HCEC 1CT (cell line): ENCODE data around the gene ALKBH5.
A peak's percentile ranks its signal among the peaks of the same experiment; 100 is the strongest.

ENCODE experiments used
- DNase-seq: peaks from one replicate; pipeline ENCODE4 v3.0.0-alpha.2; 2017

The ALKBH5 gene

DNA sequence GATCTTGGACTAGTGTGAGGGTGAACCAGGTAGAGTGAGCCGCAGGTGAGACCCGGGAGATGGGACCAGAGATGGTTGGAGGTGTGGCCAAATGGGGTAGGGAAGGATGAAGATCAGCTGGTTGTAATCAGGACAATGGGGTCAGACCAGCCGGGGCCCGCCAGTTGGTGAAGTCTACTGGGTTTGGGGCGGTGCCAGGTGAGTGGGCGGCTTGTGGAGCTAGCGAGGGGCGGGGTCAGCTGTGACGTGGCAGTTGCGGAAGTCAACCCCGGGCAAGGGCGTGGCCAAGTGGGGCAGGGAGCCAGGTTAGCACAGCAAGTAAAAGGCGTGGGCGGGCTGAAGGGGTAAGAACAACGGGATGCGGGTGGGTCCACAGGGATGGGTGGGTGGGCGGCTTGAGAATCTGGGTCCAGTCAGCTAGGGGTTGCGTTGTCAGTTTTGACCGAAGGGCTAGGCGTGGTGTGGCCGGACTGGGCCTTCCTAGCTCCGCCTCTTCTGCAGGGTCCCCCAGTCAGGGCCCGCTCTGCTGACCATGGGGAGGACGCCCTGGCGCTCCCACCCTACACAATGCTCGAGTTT lies 25.5 kb upstream of the ALKBH5 start:
- DNase-seq = peak; percentile 82

DNA sequence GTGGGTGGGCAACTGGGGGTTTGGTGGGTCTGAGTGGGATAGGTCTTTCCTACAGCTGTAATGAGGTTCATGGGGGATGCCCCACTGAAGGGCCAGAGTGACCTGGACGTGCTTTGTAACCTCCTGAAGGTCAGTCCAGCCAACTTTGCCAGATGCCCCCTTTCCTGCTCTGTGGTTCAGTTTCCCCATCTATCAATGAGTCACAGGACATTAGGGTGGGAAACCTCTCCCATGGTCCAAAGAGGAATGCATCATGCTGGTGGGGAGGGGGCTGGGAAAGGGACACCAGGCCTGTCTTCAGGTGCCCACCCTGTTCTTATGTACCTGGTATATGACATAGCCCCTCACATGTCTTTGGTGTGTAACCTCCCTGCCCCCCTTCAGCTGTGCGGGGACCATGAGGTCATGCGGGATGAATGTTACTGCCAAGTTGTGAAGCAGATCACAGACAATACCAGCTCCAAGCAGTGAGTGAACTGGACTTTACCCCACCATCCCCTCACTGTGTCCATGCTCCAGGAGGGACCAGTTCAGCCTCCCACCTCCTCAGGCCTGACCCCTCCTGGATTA lies 24.0 kb upstream of the ALKBH5 start:
- peak; percentile 18 for DNase-seq

DNA sequence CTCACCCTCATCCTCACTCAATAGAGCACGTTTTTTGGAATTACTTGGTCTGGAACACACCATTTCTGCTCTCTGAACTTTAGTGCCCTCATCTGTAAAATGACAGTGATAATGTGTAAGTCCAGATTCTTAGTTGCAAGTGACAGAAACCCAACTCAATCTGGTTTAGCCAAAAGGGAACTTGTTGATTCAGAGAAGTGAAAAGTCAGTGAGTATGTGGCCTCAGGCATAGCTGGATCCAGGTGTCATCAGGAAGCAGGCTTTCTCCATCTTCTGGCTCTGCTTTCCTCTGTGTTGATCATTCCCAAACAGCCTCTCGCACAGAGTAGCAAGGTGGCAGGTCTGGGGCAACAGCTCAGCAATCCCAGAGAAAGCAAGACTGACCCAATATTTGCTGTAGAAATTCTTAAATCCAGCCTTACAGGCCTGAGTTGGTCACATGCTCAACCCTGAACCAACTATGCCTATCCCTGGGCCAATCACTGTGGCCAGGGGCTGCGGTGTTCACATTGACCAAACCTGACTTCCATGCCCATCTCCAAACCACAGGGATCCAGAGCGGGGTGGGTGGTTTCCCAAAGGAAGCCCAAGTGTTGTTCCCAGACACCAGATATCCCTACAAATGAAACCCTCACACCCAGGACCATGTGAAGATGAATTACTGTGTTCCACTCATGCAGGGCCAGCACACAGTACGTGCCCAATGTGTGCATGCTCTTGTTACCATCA lies 23.3 kb upstream of the ALKBH5 start:
- no peak for DNase-seq

GRCh38 chr17:18161207-18162145 lies 22.2 kb upstream of the ALKBH5 start:
- no peak for DNase-seq

DNA sequence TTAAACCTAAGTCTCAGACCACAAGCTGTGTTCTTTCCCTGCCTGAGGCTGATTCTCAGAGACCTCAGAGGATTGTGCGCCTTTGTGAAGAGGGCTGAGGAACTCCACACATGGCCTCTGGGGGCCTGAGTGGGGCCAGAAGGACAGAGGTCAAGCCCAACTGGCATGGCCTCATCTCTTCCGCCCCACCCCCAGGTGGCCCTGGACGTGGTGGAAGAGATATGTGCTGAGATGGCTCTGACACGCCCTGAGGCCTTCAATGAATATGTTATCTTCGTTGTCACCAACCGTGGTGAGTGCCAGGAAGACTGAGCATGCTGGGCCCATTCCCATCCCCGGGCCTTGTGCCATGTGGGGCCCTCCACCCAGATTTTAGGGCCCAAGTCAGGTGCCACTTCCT lies 20.1 kb upstream of the ALKBH5 start:
- no peak for DNase-seq

GRCh38 chr17:18166894-18167293 lies 16.7 kb upstream of the ALKBH5 start:
- peak; percentile 21 for DNase-seq

DNA sequence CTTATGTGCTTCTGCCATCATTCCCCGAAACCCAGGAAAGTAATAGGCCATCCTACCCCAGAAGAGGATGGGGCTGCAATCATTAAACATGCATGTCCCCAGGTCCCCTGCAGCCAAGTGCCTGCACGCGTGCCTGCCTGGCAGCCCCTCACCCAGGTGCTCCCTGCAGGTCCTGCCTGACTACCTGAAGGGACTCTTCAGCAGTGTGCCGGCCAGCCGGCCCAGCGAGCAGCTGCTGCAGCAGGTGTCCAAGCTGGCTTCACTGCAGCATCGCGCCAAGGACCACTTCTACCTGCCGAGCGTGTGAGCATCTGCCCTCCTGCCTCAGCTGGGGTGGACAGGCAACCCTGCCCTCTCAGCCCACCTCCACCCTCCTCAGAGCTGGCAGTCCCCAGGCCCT lies 16.2 kb upstream of the ALKBH5 start:
- no peak for DNase-seq

DNA sequence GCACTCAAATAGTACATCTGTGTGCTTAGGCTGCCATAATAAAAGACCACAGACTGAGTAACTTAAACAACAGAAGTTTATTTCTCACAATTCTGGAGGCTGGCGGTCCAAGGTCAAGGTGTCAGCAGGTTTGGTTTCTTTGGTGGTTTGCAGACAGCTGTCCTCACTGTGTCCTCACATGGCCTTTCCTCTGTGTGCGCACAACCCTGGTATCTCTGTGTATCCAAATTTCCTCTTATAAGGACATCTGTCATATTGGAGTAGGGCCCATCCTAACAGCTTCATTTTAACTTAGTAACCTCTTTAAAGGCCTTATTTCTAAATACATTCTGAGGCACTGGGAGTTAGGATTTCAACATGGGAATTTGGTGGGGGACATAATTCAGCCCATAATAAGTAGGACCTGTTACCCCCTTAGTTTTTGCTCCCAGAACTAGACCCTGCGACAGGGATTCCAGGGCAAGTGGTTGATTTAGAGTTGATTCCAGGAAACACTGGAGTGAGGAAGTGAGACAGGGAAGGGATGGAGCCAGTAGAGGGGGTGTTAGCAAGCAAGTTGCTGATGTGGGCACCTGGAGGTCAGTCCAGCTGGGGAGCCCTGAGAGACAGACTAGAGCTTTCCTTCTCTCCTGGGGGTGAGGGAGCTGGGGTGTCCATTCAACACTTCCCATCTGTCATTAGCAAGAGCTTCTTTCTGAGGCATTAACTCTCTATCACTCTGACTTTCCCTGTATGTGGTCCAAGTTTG lies 10.9 kb upstream of the ALKBH5 start:
- DNase-seq = no peak

DNA sequence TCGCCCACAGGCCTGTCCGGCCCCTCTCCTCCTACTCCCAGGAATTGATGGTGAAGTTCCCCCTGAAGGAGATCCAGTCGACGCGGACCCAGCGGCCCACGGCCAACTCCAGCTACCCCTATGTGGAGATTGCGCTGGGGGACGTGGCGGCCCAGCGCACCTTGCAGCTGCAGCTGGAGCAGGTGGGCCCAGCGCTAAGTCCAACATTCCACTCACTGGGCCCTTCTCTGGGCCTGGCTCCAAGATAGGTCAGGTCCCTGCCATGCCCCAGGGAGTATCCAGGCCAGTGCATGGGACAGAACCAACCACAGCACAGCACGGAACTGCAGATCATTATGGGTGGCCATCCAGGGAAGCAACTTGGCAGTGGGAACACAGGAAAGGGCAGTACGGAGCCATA lies 9.9 kb upstream of the ALKBH5 start:
- DNase-seq = no peak

DNA sequence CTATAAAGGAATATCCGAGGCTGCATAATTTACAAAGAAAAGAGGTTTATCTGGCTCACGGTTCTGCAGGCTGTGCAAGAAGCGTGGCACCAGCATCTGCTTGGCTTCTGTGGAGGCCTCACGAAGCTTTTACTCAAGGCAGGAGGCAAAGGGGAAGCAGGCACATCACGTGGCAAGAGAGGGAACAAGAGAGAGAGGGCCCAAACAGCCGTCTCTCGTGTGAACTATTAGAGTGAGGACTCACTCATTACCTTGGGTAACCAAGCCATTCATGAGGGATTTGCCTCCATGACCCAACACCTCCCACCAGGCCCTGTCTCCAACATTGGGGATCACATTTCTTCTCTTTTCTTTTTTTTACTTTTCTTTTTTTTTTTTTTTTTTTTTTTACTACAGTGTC lies 7.5 kb upstream of the ALKBH5 start:
- no peak for DNase-seq

DNA sequence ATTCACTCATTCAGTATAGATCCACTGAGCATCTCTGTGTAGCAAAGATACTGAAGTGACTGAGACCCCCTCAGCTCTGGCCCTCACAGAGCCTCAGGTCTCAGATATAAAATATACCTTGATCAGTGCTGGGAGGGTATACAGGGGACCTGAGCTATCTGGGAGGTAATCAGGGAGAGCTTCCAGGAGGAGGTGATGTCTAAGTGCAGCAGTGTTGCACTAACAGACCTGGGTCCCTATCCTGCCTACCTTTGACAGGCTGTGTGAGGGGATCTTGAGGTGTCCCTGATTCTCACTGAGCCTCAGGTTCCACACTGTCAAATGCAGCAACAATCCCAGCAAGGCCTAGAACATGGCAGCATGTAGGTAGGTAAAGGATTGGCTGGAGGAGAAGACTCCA lies 6.5 kb upstream of the ALKBH5 start:
- no peak for DNase-seq

GRCh38 chr17:18177722-18178121 lies 5.9 kb upstream of the ALKBH5 start:
- DNase-seq = no peak

DNA sequence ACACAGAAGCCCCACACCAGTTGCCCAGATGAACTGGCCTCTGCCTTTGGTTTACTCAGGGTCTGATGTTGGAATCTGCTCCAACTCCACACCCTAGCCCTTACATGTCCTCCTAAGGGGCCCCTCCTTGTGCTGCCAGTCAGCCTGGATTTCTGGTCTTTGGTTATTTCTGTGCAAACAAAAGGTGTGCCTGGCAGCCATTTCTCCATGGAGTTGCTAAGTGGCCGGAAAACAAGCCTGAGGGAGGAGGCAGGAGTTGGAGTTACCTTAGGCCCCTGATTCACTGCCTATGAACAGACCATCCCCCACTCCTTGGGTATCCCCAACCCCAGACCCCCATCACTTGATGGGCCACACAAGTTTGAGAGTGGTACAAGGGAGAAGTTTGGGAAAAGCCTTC lies 4.4 kb upstream of the ALKBH5 start:
- no peak for DNase-seq

DNA sequence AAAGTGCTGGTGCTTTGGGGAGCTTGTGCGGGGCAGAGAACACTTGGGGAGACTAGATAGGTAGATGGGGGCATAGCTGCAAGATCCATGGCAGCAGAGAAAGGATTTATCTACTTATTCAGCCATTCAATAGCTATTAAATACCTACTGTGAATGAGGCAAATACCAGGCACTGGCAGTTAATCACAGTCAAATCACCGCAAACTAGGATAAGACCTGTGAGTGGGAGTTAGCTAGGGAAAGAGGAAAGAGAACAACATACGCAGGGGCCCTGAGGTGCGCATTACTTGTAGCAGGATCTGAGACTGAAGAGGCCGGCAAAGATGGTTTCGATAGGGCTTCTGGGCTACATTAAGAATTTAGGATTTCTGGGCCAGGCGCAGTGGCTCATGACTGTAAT lies 3.8 kb upstream of the ALKBH5 start:
- no peak for DNase-seq

- DNase-seq = no peak
These were observed 2.3 kb upstream of the ALKBH5 start for GRCh38 chr17:18181358-18181757.

GRCh38 chr17:18182110-18182977 lies 1.3 kb upstream of the ALKBH5 start:
- DNase-seq = no peak

- no peak for DNase-seq
These were observed 672 bp upstream of the ALKBH5 start for GRCh38 chr17:18182978-18183333.

- DNase-seq = peak; percentile 35
These were observed 759 bp downstream of the ALKBH5 start for GRCh38 chr17:18184143-18185031.

DNA sequence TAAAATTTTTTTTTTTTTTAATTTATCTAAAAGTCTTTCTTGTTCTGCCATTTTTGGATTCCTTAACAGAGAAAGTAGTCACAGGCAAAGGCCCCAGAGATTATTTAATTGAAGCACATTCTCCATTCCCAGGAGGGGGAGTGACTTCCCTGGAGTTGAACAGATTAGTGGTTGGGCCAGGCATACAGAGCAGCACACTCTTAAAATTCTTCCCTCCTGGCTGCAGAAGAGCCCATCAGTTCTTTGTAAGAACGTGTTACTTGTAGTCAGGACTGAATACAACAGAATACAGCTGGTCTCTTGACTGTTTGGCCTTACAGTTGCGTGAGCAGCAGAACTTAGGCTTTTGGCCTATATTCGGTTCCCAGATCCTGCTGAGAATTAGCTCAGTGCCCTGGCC lies 1.8 kb downstream of the ALKBH5 start:
- peak; percentile 19 for DNase-seq

DNA sequence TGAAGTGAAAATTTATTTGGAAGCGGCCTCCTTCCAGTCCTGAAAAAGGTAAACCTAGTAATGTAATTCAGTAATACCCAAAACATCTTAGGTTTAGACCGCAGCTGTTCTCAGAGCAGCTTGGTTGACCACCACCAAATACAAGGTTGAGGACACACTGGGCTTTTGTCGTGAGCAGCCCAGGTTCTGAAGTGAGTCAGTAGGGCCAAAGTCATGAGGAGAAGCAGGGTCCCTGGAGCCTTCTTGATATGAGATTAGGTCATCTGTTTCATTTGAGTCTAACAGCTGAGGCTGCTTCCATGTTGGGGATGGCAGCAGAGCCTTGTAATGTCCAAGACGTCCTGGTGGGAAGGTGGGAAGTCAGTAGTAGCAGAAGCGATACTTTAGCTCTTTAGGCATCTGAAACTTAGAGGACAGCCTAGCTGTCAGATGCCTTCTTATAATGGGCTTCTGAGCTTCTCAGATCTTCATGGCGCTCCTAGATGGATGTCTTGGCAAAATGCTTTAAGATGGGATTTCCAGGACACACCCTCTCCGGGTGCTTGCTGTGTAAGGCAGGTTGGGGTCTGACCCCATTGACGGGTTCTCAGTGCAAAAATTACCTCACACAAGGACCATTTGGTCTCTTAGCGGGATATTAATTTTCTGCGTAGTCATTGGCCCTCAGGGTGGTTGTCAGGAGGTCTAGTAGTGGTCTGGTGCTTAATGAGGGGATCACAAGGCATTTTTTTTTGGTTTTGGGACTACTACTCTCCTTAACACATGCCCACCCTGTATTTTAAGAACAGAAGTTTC lies 2.4 kb downstream of the ALKBH5 start:
- DNase-seq = no peak
